HG03558 (cell line): ENCODE measurements around the gene ANAPC2.

ENCODE experiments used
- ATAC-seq: cut with Tn5 transposase; IDR thresholded peaks from one replicate; pipeline ENCODE4 v1.9.1; 2021; ENCODE audit warnings: moderate number of reproducible peaks; ENCODE audit not compliant: unreplicated experiment; ENCODE audit errors: extremely low read depth

ANAPC2 gene

GRCh38 chr9:137150617-137151457, 37.5 kb downstream of the ANAPC2 start:
- no peak for ATAC-seq

GRCh38 chr9:137149942-137150616, 38.3 kb downstream of the ANAPC2 start:
- ATAC-seq, result no peak

- no peak for ATAC-seq
Observed at GRCh38 chr9:137149363-137149762, 39.0 kb downstream of the ANAPC2 start.

- ATAC-seq, result no peak
Observed at GRCh38 chr9:137148661-137149060, 39.7 kb downstream of the ANAPC2 start.

GRCh38 chr9:137148242-137148641, 40.1 kb downstream of the ANAPC2 start:
- no peak for ATAC-seq

- no peak for ATAC-seq
Observed at GRCh38 chr9:137147793-137148160, 40.6 kb downstream of the ANAPC2 start.

GRCh38 chr9:137147091-137147792, 41.1 kb downstream of the ANAPC2 start:
- ATAC-seq, result no peak

- ATAC-seq, result no peak
Observed at GRCh38 chr9:137146527-137146918, 41.8 kb downstream of the ANAPC2 start.

- ATAC-seq, result no peak
Observed at GRCh38 chr9:137145731-137146526, 42.4 kb downstream of the ANAPC2 start.

- ATAC-seq, result no peak
Observed at GRCh38 chr9:137143459-137143858, 44.9 kb downstream of the ANAPC2 start.

GRCh38 chr9:137141976-137142936, 46.1 kb downstream of the ANAPC2 start:
- no peak for ATAC-seq

GRCh38 chr9:137141050-137141810, 47.1 kb downstream of the ANAPC2 start:
- ATAC-seq, result no peak

- ATAC-seq, result no peak
Observed at GRCh38 chr9:137140151-137141012, 48.0 kb downstream of the ANAPC2 start.

- no peak for ATAC-seq
Observed at GRCh38 chr9:137139468-137140150, 48.8 kb downstream of the ANAPC2 start.

- ATAC-seq, result no peak
Observed at GRCh38 chr9:137138722-137139467, 49.5 kb downstream of the ANAPC2 start, which contains the start of gene GRIN1. Gene GRIN1, plus strand, starts transcription at chr9:137139154. Its CDS starts 333 bp downstream, at chr9:137139487.

GRCh38 chr9:137138058-137138721, 50.2 kb downstream of the ANAPC2 start:
- no peak for ATAC-seq
